ENCODE data around the gene SORCS2.

SORCS2 gene

GRCh38 chr4:7747062-7747385, 554.7 kb downstream of the SORCS2 start:
- DNase-seq: no peak

GRCh38 chr4:7747566-7747965, 555.2 kb downstream of the SORCS2 start:
- no peak for DNase-seq

GRCh38 chr4:7750523-7750922, 558.2 kb downstream of the SORCS2 start:
- DNase-seq: no peak

- no peak for DNase-seq
These were observed 558.6 kb downstream of the SORCS2 start for GRCh38 chr4:7750972-7751371.

- DNase-seq: no peak
These were observed 560.3 kb downstream of the SORCS2 start for GRCh38 chr4:7752649-7753048.

GRCh38 chr4:7753271-7753670, 560.9 kb downstream of the SORCS2 start:
- DNase-seq: no peak

GRCh38 chr4:7753931-7754465, 561.7 kb downstream of the SORCS2 start:
- DNase-seq: no peak

- DNase-seq: no peak
These were observed 562.4 kb downstream of the SORCS2 start for GRCh38 chr4:7754565-7755262.

- no peak for DNase-seq
These were observed 563.2 kb downstream of the SORCS2 start for GRCh38 chr4:7755561-7755960.

GRCh38 chr4:7756071-7756470, 563.7 kb downstream of the SORCS2 start:
- no peak for DNase-seq

- DNase-seq: no peak
These were observed 564.4 kb downstream of the SORCS2 start for GRCh38 chr4:7756561-7757355.

GRCh38 chr4:7757501-7758471, 565.4 kb downstream of the SORCS2 start:
- no peak for DNase-seq

- DNase-seq: no peak
These were observed 566.1 kb downstream of the SORCS2 start for GRCh38 chr4:7758476-7758875.

GRCh38 chr4:7759216-7759615, 566.9 kb downstream of the SORCS2 start:
- DNase-seq: no peak

- DNase-seq: no peak
These were observed 567.3 kb downstream of the SORCS2 start for GRCh38 chr4:7759635-7760034.

GRCh38 chr4:7760228-7760627, 567.9 kb downstream of the SORCS2 start:
- DNase-seq: no peak

GRCh38 chr4:7760706-7761105, 568.4 kb downstream of the SORCS2 start:
- DNase-seq: no peak

GRCh38 chr4:7761312-7761711, 569.0 kb downstream of the SORCS2 start:
- no peak for DNase-seq

- DNase-seq: peak; percentile 21
These were observed 569.4 kb downstream of the SORCS2 start for GRCh38 chr4:7761720-7762119.

- no peak for DNase-seq
These were observed 570.2 kb downstream of the SORCS2 start for GRCh38 chr4:7762376-7763030.

- no peak for DNase-seq
These were observed 570.8 kb downstream of the SORCS2 start for GRCh38 chr4:7763106-7763505.

- peak; percentile 65 for DNase-seq
These were observed 571.5 kb downstream of the SORCS2 start for GRCh38 chr4:7763788-7764187.

GRCh38 chr4:7764466-7764865, 572.1 kb downstream of the SORCS2 start:
- DNase-seq: no peak
